ENCODE data around the gene RNF220.

RNF220 gene

GRCh38 chr1:44624268-44624901 is 219.3 kb downstream of the RNF220 start:
- Histone ChIP-seq H3K9ac (ENCODE audit: low read depth, low read length) (no peak overlapping the region), H3K4me1 (ENCODE audit: insufficient read depth, low read length) (peaks cover 3% of the 10 kb centered on the region; the same call in 1 of the 2 replicates), H3K36me3 (ENCODE audit: insufficient read depth, low read length) (no peaks in the 10 kb centered on the region), H3K9me3 (ENCODE audit: control insufficient read depth, insufficient read depth, low read length) (no peaks in the 10 kb centered on the region)

DNA sequence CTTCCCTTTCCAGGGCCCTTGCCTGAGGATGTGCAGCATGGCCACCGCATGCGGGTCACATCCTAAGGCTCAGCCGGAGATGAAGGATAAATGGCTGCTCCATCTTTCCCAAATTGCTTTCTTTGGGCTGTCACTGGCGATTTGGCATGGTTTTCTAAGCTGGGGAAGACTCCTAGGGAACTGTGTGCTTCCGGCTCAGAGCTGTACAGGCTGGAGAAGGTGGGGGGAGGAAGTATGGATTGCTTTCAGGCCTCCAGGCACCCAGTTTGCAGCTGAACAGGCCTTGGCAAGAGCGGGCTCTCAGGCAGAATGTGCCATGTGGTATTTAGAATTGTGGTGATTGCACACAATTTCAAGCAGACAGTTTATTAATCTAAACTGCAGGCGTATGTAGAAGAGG is 220.3 kb downstream of the RNF220 start:
- H3K4me1 ChIP-seq (ENCODE audit: insufficient read depth, low read length): no peaks in the 10 kb centered on the region
- H3K36me3 ChIP-seq (ENCODE audit: insufficient read depth, low read length): no peaks in the 10 kb centered on the region
- H3K9ac ChIP-seq (ENCODE audit: low read depth, low read length): no peak overlapping the region
- H3K9me3 ChIP-seq (ENCODE audit: control insufficient read depth, insufficient read depth, low read length): no peaks in the 10 kb centered on the region

- Histone ChIP-seq H3K9ac (ENCODE audit: low read depth, low read length) (no peak overlapping the region), H3K9me3 (ENCODE audit: control insufficient read depth, insufficient read depth, low read length) (no peaks in the 10 kb centered on the region), H3K36me3 (ENCODE audit: insufficient read depth, low read length) (peaks cover 10% of the 10 kb centered on the region; the same call in 1 of the 2 replicates), H3K4me1 (ENCODE audit: insufficient read depth, low read length) (peaks cover 3% of the 10 kb centered on the region; the same call in 1 of the 2 replicates)
Measured at GRCh38 chr1:44628962-44629756, 224.1 kb downstream of the RNF220 start.

DNA sequence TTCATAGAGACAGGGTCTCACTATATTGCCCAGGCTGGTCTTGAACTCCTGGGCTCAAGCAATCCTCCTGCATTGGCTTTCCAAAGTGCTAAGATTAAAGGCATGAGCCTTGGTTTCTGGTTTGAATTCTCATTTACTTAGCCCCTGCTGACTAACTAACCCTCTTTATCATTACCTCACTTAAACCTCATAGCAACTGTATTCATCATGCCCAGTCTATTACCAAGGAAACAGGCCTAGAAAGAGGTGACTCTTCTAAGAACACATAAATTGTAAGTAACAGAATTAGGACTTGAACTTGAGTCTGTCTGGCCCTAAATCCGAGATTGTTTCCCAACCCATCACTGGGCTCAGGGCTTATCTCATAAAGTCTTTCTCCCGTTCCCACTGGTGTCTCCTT is 225.1 kb downstream of the RNF220 start:
- H3K4me1 ChIP-seq (ENCODE audit: insufficient read depth, low read length): peaks cover 3% of the 10 kb centered on the region; the same call in 1 of the 2 replicates
- peaks cover 15% of the 10 kb centered on the region for H3K36me3 ChIP-seq (ENCODE audit: insufficient read depth, low read length)
- no peaks in the 10 kb centered on the region for H3K9me3 ChIP-seq (ENCODE audit: control insufficient read depth, insufficient read depth, low read length)
- H3K9ac ChIP-seq (ENCODE audit: low read depth, low read length): no peak overlapping the region

GRCh38 chr1:44631333-44631646 is 226.2 kb downstream of the RNF220 start:
- H3K9me3 ChIP-seq (ENCODE audit: control insufficient read depth, insufficient read depth, low read length): no peaks in the 10 kb centered on the region
- peak overlapping the region; percentile 75 for H3K9ac ChIP-seq (ENCODE audit: low read depth, low read length)
- H3K4me1 ChIP-seq (ENCODE audit: insufficient read depth, low read length): peaks cover 3% of the 10 kb centered on the region; the same call in 1 of the 2 replicates
- H3K36me3 ChIP-seq (ENCODE audit: insufficient read depth, low read length): peaks cover 19% of the 10 kb centered on the region

DNA sequence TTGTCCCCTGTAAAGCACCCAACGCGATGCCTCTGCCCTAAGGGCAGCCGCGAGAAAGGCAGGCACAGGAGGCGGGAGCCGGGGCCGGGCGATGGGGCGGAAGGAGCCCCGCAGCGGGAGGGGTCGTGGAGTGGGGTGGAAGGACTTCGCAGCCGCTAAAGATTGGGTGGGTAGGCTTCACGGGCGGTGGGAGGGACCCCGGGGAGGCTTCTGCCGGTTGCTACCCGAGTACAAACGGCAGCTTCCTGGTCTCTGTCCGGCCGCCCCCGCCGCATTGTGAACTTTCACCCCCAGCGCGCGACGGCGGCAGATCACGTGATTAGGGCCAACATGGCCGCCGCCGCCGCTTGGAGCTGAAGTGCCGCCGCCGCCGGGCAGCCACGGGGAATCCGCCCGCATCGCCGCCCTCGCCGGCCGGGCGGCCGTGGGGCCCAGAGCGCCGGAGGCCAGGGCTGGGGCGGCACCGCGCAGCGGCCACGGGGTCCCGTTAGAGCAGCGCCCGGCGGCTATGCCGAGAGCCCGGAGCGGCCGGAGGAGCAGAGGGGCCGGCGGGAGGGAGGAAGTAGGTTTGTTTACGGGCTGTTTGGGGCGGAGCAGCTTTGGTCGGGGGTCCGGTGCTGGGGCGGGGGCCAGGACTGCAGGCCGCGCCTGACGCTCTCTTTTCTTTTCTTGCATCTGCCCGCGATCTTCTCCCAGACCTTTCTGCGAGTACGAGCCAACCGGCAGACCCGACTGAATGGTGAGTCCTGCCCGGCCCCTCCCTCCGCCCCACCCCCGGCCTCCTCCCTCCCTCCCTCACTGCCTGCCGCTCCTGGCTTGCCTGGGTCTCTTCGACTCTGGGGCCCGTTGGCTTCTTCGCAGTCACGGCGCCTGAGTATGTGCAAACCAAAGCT is 226.8 kb downstream of the RNF220 start:
- H3K9me3 ChIP-seq (ENCODE audit: control insufficient read depth, insufficient read depth, low read length): no peaks in the 10 kb centered on the region
- peaks cover 25% of the 10 kb centered on the region for H3K36me3 ChIP-seq (ENCODE audit: insufficient read depth, low read length)
- peak overlapping the region; percentile 75 for H3K9ac ChIP-seq (ENCODE audit: low read depth, low read length)
- peaks cover 3% of the 10 kb centered on the region; the same call in 1 of the 2 replicates for H3K4me1 ChIP-seq (ENCODE audit: insufficient read depth, low read length)

DNA sequence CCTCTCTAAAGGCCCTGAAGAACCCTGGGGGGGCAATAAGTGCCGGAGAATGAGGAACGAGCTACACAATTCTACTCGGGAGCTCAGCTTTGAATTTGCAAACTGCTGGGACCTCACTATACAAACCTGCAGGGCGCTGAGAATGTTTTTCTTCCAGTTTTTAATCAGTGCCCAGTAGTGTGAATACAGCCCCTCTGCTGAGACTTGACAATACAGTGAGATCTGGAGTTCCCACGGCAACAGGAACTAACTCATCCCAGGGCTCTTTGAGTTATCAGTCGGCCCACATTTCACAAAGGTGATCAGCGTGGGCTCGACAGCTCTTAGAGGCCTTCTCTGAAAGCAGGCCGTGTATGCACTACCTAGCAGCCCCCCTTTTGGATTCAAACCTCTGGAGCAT is 227.5 kb downstream of the RNF220 start:
- Histone ChIP-seq H3K9me3 (ENCODE audit: control insufficient read depth, insufficient read depth, low read length) (no peaks in the 10 kb centered on the region), H3K36me3 (ENCODE audit: insufficient read depth, low read length) (peaks cover 31% of the 10 kb centered on the region), H3K9ac (ENCODE audit: low read depth, low read length) (peak overlapping the region; percentile 75), H3K4me1 (ENCODE audit: insufficient read depth, low read length) (peaks cover 3% of the 10 kb centered on the region; the same call in 1 of the 2 replicates)

- Histone ChIP-seq H3K4me1 (ENCODE audit: insufficient read depth, low read length) (peaks cover 3% of the 10 kb centered on the region; the same call in 1 of the 2 replicates), H3K9me3 (ENCODE audit: control insufficient read depth, insufficient read depth, low read length) (no peaks in the 10 kb centered on the region), H3K36me3 (ENCODE audit: insufficient read depth, low read length) (peaks cover 43% of the 10 kb centered on the region), H3K9ac (ENCODE audit: low read depth, low read length) (no peak overlapping the region)
Measured at GRCh38 chr1:44634606-44635189, 229.6 kb downstream of the RNF220 start.

- Histone ChIP-seq H3K9ac (ENCODE audit: low read depth, low read length) (no peak overlapping the region), H3K4me1 (ENCODE audit: insufficient read depth, low read length) (peaks cover 3% of the 10 kb centered on the region; the same call in 1 of the 2 replicates), H3K9me3 (ENCODE audit: control insufficient read depth, insufficient read depth, low read length) (no peaks in the 10 kb centered on the region), H3K36me3 (ENCODE audit: insufficient read depth, low read length) (peaks cover 43% of the 10 kb centered on the region)
Measured at GRCh38 chr1:44635439-44635838, 230.4 kb downstream of the RNF220 start.

DNA sequence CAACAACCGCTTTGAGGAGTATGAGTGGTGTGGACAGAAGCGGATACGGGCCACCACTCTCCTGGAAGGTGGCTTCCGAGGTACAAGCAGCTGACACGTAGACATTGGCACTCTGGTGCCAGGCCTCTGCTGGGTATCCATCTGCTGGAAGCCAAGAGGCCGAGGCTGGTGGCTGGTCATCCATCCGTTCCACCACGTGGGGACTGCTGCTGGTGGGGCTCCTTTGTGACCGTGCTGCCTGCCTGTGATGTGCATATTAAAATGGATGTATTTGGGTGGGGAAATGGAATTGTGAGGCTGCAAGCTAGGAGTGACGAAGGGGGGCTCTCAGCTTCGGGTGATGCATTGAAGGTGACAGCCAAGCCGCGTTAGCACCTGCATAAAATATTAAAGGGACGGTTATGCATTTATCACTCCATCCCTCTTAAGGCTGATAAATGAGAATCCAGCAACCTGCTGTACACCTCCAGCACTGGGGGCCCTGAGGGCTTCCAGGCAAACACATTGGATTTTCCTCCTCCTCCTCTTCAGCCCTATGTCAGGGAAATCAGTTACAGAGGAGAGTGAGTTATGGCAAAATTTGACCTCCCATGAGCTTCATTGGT is 231.1 kb downstream of the RNF220 start:
- Histone ChIP-seq H3K9me3 (ENCODE audit: control insufficient read depth, insufficient read depth, low read length) (no peaks in the 10 kb centered on the region), H3K9ac (ENCODE audit: low read depth, low read length) (no peak overlapping the region), H3K4me1 (ENCODE audit: insufficient read depth, low read length) (peaks cover 3% of the 10 kb centered on the region; the same call in 1 of the 2 replicates), H3K36me3 (ENCODE audit: insufficient read depth, low read length) (peaks cover 43% of the 10 kb centered on the region)

DNA sequence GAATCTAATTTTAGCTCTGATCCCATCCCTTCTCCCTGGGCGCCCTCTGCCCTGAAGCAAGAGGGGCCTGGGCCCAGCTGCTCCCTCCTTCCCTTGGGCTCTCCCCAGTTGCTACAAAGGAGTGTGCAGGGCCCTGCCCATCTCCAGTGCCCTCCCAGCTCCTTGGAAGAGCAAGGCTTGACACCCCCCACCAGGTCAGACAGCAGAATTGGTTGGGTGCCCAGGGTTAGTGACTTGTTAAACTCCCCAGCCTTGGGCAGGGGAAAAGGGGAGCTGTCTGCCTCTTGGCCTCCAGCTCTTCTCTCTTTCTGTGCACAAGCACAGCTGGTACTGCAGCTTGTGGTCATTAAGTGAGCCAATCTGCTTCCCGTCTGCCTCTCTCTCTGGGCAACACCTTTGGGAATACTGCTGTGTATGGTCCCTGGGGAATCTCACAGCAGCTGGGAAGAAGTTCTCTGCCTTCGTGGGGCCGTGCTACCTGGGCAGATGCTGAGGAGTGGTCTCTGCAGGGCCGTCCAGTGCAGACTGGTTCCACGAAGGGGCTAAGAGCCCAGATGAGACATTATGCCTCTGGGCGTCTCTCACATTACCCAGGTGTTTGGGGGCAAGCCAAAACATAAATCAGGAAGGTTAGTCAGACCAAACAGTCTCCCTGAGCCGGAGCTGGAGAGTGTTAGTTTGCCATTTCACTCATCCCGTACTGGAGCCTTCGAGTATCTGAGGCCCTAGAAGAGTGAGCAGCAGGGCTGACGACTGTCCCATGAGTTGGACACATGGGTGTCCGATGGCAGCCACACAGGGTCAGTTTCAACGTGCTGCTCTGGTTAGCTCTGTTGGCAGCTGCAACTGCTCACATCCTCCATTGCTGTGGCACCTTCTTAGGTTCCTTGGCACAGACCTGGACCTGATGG is 231.9 kb downstream of the RNF220 start:
- Histone ChIP-seq H3K36me3 (ENCODE audit: insufficient read depth, low read length) (peaks cover 43% of the 10 kb centered on the region), H3K9ac (ENCODE audit: low read depth, low read length) (no peak overlapping the region), H3K9me3 (ENCODE audit: control insufficient read depth, insufficient read depth, low read length) (no peaks in the 10 kb centered on the region), H3K4me1 (ENCODE audit: insufficient read depth, low read length) (0 out of 2 replicates have a peak, but pooled peaks cover 3% of the 10 kb centered on the region)

DNA sequence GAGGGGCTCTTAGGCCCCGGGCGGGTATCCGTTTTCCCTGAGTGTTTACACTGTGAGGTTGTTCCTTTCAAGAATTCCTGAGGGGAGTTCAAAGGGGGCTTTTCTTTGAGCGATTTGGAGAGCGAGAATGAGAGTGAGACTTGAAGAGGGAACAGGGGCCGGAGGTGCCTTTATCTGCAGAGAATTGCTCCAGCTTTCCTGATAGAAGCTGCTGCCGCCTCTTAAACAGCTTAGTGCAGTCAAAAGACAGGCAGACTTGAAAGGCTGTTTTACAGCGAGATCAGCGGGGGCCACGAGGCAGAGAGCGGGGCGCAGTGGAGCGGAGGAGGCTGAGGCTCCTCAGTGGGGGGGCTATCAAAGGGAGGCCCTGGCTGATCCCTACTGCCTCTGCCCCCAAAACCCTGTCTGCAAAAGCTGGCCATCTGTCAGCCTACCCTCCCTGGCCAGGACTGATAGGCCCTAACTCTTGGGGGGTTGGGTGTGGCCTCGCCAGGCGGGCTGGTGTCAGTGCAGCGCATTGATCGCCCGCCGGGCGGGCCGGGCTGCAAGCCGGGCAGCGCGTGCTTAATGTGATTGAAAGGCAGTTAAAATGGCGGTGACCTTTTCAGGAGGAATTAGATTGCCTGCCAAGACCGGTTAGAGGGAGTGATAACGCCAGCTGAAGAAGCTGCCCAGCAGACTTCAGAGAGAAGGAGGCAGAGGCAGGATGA is 232.8 kb downstream of the RNF220 start:
- H3K9ac ChIP-seq (ENCODE audit: low read depth, low read length): no peak overlapping the region
- H3K4me1 ChIP-seq (ENCODE audit: insufficient read depth, low read length): 0 out of 2 replicates have a peak, but pooled peaks cover 3% of the 10 kb centered on the region
- H3K9me3 ChIP-seq (ENCODE audit: control insufficient read depth, insufficient read depth, low read length): no peaks in the 10 kb centered on the region
- H3K36me3 ChIP-seq (ENCODE audit: insufficient read depth, low read length): peaks cover 43% of the 10 kb centered on the region

All from ES-I3 (cell line).